Uterus (tissue), 2 donors: ENCODE measurements around the gene SMIM7.

Source experiments
- CTCF ChIP-seq, 4 experiments: fragments of 200-600 bp in 2 of 4; fragments of 450-650 bp in 2 of 4; sonication (generic) in 2 of 4; IDR thresholded peaks; one replicate each; pipeline ENCODE4 v1.5.1; 2016 to 2019; ENCODE audit warnings: antibody characterized with exemption in 4 of 4, mild to moderate bottlenecking in 2 of 4, moderate library complexity in 1 of 4
- POLR2A ChIP-seq, 2 donors: fragments of 450-650 bp; IDR thresholded peaks; one replicate each; pipeline ENCODE4 v1.6.1; 2016; ENCODE audit warnings: antibody characterized with exemption in 2 of 2, mild to moderate bottlenecking in 1 of 2, moderate library complexity in 1 of 2

GRCh38 chr19:16640951-16641350 lies 19.0 kb downstream of the SMIM7 start:
- TF ChIP-seq CTCF (IDR thresholded peaks at IDR 0.05) (no peak), POLR2A (IDR thresholded peaks at IDR 0.05) (no peak)
